ENCODE data around the gene NPW.

DNA sequence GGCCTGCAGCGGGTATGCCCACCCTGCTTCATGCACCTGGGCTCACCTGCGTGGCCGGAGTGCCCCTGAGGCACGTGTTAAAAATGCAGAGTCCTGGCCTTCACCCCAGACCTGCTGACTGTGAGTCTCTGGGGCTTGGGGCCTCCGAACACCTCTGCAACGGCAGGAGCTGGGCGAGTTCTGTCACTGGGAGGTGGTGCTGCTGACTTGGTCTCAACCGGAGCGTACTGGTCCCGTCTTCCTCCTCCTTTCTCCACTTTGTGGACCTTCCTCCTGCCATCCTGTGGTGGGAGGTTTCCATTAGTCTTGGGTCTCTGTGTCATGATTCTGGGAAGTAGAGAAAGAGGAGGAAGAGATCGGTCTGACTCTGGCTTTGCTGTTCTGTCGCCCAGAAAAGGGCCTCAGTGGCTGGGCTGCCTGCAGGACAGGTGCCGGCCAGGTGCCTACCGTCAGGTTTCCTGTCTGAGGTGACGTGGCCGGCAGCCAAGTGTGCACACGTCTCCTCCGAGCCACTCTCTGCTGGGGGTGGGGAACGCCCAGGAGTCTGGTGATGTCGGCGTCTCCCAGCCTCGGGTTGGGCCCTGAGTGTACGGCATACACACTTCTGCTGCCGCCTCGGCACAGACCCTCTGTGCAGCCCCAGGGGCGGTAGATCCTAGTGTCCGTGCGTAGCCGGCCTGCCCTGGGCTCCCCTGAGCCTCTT, 35.1 kb downstream of the NPW start:
- TF ChIP-seq ISL1 (CRISPR knock-in tag; IDR thresholded peaks at IDR 0.05) (no peak), ZFP30 (CRISPR knock-in tag; IDR thresholded peaks at IDR 0.05) (no peak), ZFP3 (CRISPR knock-in tag; IDR thresholded peaks at IDR 0.05) (no peak), GLIS3 (CRISPR knock-in tag; IDR thresholded peaks at IDR 0.05) (no peak)
- TF ChIP-seq, protein P1, sequence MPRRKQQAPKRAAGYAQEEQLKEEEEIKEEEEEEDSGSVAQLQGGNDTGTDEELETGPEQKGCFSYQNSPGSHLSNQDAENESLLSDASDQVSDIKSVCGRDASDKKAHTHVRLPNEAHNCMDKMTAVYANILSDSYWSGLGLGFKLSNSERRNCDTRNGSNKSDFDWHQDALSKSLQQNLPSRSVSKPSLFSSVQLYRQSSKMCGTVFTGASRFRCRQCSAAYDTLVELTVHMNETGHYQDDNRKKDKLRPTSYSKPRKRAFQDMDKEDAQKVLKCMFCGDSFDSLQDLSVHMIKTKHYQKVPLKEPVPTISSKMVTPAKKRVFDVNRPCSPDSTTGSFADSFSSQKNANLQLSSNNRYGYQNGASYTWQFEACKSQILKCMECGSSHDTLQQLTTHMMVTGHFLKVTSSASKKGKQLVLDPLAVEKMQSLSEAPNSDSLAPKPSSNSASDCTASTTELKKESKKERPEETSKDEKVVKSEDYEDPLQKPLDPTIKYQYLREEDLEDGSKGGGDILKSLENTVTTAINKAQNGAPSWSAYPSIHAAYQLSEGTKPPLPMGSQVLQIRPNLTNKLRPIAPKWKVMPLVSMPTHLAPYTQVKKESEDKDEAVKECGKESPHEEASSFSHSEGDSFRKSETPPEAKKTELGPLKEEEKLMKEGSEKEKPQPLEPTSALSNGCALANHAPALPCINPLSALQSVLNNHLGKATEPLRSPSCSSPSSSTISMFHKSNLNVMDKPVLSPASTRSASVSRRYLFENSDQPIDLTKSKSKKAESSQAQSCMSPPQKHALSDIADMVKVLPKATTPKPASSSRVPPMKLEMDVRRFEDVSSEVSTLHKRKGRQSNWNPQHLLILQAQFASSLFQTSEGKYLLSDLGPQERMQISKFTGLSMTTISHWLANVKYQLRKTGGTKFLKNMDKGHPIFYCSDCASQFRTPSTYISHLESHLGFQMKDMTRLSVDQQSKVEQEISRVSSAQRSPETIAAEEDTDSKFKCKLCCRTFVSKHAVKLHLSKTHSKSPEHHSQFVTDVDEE (CRISPR knock-in tag; IDR thresholded peaks at IDR 0.05) = no peak
- TF ChIP-seq, protein P2, sequence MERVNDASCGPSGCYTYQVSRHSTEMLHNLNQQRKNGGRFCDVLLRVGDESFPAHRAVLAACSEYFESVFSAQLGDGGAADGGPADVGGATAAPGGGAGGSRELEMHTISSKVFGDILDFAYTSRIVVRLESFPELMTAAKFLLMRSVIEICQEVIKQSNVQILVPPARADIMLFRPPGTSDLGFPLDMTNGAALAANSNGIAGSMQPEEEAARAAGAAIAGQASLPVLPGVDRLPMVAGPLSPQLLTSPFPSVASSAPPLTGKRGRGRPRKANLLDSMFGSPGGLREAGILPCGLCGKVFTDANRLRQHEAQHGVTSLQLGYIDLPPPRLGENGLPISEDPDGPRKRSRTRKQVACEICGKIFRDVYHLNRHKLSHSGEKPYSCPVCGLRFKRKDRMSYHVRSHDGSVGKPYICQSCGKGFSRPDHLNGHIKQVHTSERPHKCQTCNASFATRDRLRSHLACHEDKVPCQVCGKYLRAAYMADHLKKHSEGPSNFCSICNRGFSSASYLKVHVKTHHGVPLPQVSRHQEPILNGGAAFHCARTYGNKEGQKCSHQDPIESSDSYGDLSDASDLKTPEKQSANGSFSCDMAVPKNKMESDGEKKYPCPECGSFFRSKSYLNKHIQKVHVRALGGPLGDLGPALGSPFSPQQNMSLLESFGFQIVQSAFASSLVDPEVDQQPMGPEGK (CRISPR knock-in tag; IDR thresholded peaks at IDR 0.05; ENCODE audit: borderline replicate concordance) = no peak
- TF ChIP-seq, protein P3, sequence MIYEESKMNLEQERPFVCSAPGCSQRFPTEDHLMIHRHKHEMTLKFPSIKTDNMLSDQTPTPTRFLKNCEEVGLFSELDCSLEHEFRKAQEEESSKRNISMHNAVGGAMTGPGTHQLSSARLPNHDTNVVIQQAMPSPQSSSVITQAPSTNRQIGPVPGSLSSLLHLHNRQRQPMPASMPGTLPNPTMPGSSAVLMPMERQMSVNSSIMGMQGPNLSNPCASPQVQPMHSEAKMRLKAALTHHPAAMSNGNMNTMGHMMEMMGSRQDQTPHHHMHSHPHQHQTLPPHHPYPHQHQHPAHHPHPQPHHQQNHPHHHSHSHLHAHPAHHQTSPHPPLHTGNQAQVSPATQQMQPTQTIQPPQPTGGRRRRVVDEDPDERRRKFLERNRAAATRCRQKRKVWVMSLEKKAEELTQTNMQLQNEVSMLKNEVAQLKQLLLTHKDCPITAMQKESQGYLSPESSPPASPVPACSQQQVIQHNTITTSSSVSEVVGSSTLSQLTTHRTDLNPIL (CRISPR knock-in tag; IDR thresholded peaks at IDR 0.05; ENCODE audit: low read depth) = no peak
